Fibroblast of peridontal ligament (primary cell): Measurements from ENCODE around the gene UPP2.
A peak's percentile ranks its signal among the peaks of the same experiment; 100 is the strongest.

Experiments
- DNase-seq: peaks from one replicate; pipeline ENCODE4 v3.0.0-alpha.2; 2010; ENCODE audit errors: extremely low read depth

UPP2 gene

DNA sequence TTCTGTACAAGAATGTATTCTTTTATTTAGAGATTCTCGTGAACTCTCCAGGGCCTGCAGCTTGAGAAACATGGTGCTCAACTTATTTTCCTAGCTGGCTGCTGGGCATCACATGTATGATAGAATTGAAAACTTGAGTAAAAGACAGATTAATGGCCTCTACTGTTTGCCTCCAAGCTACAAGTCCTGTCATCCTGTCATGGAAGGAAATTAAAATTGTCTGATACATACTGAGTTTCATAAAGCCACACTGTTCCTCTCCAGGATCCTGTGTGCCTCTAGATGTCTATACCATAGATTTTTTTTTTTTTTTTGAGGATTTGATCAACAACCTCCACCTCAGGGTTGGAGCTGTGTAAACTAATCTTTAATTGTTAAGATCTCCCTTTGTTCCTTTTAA, 38.5 kb downstream of the UPP2 start:
- DNase-seq, result no peak

DNA sequence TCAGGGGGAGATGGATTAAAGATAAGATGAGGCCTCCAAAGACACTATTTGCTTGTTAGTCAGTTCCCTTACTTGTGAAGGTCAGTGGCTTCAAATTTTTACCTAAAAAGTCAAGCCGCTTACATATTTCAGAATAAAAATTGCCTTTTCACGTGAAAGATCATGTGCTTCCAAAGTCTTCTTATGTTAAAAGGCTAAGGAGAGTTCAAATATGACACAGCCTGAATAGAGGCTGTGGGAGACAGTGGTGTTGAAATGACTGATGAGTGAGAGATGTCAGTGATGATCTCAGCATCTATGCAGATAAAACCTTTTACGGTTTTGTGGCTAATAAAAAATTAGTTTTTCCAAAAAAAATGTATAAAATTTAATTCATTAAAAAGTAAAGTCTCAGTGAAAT, 40.5 kb downstream of the UPP2 start:
- no peak for DNase-seq

DNA sequence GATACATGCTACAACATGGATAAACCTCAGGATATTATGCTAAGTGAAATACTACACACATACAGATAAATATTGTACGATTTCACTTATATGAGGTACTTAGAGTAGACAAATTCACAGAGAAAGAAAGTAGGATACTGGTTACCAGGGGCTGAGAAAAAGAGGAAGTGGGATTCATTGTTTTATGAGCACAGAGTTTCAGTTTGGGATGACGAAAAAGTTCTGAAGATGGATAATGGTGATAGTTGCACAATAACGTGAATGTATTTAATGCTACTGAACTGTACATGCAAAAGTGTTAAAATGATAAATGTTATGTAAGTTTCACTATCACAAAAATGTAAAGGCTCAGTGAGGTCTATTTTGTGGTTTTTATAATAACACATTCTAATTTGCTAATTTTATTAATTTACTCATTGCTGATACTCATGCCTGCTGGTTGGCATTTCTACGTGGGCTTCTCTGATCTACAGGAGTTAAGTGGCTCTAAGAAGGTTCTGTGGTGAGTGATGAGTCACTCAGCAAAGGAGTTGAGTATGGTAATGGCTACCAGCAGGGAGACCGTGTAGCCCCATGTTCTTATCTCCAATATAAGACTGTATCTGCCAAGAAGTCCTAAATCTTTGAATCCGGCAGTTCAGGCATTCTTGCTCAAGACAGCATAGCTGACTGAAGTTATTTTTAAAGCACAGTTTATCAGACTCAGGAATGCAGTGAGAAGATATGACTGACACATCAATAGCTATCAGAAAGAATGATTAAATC, 41.1 kb downstream of the UPP2 start:
- DNase-seq, result no peak

DNA sequence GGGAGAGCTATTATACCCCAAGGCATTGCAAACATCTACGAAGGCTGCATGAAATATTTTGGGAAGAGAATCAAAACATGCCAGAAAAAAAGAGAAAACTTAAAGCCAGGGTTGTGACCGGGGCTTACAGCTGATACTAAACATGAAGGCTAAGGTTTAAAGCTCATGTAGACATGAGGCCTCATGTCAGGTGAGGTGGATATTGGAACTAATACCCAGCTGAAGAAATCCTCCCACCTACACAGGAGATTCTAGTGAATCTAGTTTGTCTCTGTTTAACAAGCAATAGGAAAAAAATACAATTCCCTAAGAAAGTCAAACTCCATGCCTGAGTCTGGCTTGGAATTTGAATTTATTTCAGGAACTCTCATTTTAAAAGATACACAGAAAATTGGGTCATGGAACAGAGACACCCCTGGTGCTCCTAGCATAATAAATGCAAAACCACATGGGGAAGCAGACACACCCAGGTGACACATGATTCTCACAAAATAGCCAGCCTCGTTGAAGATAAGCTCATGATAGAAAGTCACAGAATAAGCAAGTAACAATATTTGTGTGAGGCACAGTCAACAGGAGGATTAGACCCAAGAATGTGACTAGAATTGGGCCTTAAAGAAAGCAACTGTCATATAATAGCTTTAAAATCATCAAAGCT, 42.2 kb downstream of the UPP2 start:
- no peak for DNase-seq

DNA sequence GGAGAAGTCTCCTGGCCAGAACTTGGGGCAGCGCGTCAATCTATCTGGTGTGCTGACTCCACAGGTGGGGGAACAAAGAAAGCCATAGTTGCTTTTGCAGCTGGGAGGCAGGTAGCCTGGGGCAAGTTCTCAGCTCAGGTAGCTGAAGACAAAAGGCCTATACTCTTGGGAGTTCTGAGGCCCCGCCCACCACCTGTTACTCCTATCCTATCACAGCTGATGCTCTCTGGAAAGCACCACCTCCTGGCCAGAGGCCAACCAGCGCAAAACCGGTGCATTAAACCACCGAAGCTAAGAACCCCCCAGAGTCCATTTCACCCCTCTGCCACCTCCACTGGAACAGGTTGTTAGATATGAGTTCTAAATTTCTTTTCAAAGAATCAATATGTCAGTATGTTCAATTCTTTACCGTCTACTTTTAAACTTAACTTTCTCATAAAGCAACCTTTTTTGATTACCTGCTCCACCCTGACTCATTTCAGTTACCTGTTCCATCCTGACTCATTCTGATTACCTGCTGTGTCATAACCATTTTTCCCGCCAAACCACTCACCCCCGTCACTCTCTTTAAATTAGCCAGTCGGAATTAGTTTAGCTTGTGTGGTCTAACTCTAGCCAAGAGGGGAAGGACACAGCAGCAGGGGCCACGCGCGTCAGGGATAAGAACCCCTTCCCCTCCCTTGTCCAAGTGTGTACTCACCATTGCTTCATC, 43.4 kb downstream of the UPP2 start:
- DNase-seq, result no peak

DNA sequence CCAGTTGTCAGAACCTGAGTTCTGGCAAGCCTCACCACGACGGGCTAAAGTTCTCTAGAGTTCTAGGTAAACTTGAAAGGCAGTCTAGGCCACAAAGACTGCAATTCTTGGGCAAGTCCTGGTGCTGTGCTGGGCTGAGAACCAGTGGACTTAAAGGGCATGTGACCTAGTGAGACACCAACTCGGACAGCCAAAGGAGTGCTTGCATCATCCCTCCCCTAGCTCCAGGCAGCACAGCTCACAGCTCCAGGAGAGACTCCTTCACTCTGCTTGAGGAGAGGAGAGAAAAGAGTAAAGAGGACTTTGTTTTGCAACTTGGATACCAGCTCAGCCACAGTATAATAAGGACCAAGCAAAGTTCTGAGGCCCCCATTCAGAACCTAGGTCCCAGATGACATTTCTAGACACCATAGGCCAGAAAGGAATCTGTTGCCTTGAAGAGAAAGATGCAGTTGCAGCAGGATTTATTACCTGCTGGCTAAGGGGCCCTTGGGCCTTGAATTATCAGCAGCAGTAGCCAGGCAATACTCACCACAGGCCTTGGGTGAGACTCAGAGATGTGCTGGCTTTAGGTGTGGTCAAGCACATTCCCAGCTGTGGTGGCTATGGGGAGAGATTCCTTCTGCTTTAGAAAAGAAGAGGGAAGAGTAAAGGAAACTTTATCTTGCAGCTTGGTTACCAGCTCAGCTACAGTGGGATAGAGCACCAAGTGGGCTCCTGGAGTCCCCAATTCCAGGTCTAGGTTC, 51.8 kb downstream of the UPP2 start:
- DNase-seq, result no peak

DNA sequence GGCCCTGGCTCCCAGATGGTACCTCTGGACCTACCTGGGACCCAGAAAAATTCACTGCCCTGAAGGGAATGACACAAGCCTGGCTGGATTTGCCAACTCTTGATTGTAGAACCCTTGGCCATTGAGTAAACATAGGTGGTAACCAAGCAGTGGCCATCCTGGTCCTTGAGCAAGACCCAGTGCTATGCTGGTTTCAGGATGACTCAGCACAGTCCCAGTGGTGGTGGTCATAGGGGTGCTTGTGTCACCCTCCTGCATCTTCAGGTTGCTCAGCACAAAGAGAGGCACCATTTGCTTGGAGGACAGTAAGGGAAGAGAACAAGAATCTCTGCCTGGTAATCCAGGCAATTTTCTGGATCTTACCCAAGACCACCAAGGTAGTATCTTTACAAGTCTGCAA, 52.9 kb downstream of the UPP2 start:
- DNase-seq, result no peak

DNA sequence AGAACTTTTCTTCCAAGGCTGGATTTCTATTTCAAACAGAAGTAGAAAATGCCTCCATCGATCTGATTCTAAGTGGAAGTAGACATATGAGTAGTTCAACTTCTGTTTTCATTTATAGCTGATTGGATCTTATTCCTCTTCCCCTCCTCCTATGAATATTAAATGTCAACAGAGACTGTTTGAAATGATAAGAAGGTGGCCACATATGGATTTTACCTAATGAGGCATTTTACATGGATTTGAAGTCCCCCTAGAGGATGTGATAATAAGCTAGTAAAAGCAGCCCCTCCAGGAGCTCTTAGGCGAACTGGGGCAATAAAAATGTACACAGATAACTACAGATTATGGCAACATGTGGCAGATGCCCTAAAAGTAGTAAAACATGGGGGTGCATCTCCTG, 71.0 kb downstream of the UPP2 start:
- no peak for DNase-seq

DNA sequence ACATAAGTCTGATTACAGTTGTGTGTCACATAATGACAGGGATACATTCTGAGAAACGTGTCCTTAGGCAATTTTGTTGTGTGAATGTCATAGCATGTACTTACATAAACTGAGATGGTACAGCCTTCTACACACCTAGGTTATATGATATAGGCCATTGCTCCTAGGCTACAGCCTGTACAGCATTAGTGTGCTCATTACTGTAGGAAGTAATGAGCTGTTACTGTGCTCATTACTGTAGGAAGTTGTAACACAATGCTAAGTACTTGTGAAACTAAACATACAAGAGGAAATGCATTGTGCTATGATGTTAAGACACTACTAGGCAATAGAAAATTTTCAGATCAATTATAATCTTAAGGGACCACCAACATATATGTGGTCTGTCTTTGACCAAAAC, 72.8 kb downstream of the UPP2 start:
- DNase-seq, result no peak

DNA sequence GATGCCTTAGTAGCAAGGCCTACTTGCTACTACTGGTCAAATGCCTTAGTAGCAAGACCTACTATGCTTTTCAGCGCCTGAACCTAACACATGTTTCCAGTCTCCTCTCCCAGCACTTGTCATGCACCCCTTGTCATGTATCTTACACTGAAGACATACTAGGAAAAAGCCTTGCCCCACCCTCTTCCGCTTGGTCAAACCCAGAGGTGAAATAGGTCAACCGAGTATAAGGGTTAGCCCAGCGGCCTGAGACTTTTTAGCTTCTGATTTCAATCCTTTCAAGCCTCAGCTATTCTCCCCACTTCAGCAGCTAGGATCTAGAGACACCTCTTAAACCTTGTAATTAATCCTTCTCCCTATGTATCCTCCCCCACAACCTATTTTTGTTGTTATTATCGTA, 73.3 kb downstream of the UPP2 start:
- no peak for DNase-seq

DNA sequence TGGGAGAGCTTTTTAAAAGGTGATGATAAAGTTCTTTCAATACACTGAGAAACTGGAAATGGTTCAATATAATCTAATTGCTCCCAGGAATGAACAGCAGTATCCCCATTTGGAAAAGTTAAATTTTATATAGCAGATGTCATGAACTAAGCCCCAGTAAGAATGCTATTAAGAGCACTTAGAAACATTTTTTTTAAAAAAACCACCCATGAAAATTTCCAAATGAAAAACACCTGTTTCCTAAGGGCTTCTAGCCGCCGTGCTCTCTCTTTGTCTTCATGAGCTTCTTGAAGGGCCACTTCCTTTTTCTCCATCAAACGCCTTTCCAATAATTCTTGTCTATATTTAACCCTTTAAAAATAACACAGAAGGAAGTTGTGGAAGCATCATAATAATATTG, 77.0 kb downstream of the UPP2 start:
- no peak for DNase-seq

DNA sequence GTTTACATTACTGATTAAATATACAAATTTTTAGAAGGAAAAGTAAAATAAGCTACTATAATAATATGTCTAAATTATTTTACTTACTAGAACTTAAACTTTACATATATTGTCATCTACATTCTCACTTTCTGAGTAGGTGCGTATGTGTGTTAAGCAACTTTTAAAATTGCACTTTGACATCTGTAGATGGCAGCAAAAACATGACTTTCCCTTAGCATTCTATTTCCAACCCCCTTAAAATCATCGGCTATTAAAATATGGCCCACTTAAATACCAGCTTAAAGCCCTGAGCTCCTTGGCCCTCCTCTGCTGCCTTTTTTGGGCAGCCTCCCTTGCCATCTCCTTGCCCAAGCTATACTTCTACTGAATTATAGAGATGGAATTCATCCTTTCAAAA, 78.0 kb downstream of the UPP2 start:
- peak; percentile 68 for DNase-seq

DNA sequence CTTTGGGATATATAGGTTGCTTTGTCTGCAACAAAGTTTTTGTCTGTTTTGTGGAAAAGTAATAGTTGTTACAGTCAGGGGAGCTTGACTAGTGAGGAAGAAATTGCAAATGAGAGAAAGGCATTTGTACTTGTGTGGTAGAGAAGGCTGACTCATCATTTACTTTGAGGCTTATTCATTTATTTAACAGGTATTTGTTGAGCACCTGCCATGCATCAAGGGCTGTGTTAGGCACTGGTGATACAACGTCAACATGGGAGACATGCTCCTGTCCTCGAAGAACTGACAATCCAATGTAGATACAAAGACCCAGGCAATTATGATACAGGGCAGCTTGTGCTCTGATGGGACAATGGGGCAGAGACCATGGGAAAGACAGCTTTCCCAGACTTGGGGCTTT, 79.5 kb downstream of the UPP2 start:
- DNase-seq, result no peak

DNA sequence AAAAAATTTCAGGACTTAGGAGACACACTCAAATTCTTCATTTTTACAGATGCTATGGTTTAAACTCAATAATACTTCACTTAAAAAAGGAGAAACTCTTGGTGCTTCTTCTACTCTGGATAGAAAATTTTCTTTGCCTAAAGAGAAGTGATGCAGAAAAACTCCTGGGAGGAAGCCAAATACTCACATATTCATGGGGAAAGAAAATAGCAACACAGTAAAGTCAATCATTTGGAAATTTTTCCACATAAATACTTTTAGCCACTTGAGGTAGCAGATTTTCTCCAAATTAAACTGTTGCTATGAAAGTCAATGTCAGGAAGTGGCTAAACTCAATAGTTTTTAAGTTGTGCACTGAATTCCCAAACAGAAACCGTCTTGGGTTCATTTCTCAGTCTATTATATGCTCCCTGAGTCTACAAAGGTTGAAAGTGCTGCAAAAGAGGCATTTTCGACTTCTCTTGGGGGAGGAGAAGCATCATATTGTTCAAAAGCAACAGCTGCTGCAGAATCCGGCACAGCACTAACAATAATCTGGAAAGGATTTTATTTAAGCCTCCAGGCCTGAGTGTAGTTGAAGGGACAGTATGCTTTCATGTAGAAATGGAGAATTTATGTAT, 81.1 kb downstream of the UPP2 start:
- DNase-seq, result peak; percentile 48

DNA sequence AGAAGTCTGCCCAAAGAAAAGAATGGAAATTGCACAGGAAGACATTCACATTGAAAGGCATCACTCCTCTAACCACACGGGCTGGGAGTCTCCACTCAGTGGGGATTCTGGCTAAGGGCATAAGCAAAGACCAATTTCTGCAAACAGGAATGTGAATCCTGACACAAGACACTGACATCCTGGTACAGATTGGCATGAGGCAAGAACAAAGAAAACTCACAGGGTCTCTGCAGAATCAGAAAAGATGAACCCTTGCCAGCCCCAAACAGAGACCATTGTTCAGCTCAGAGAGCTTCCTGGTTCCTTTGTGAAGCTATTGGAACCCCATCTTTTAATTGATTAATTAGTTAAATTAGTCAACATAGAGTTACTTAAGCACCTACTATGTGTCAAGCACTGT, 82.3 kb downstream of the UPP2 start:
- no peak for DNase-seq

DNA sequence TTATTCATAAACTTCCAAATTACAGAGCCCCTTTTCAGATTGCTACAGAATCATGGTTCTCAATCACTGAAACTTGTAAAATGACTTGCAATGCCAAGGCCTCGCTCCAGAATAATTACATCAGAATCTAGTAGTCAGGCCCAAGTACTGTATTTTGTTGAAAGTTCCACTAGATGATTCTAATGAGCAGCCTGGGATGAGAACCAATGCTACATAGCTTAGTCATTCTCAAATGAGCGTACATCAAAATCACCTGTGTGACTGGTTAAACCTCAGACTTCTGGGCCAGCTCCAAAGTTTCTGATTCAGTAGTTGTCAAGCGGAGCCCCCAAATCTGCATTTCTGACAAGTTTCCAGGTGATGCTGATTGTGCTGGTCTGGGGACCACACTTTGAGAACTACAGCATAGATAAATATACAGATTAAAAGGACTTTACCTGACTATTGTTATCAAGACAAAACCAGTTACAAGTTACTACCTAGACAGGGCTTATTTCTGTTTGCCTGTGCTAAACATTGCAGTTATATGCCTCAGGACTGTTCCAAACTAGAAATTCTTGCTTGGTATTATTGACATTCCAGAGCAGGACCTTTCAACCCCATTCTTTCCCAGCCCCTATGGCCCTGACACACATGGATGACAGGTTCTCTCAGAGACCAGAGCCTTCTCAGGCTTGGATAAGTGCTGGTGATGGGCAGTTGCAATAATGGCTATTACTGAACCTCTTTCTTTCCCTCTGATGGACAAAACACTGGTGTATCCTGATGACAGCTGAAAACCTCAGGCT, 83.1 kb downstream of the UPP2 start:
- peak; percentile 28 for DNase-seq
